ENCODE results near the gene FOXO3.

FOXO3 gene

DNA sequence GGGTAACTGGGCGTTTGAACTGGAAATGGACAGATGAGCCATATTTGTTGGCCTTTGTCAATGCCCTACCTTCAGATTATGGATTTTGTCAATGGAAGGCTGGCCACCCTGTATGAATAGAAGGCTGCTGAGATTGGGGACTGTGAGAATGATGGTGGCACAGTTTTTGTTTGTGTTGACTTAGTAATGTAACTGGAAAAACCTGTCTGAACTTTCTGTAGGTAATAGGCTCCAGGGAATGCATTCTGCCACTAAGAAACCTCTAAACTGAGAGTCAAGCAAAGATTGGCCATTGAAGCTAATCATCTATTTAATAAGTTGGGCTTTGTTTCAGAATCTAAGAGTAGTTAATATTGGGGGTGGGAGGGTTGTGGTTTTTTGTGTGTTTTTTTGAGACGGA, 97.5 kb downstream of the FOXO3 start:
- TF ChIP-seq, protein P1, sequence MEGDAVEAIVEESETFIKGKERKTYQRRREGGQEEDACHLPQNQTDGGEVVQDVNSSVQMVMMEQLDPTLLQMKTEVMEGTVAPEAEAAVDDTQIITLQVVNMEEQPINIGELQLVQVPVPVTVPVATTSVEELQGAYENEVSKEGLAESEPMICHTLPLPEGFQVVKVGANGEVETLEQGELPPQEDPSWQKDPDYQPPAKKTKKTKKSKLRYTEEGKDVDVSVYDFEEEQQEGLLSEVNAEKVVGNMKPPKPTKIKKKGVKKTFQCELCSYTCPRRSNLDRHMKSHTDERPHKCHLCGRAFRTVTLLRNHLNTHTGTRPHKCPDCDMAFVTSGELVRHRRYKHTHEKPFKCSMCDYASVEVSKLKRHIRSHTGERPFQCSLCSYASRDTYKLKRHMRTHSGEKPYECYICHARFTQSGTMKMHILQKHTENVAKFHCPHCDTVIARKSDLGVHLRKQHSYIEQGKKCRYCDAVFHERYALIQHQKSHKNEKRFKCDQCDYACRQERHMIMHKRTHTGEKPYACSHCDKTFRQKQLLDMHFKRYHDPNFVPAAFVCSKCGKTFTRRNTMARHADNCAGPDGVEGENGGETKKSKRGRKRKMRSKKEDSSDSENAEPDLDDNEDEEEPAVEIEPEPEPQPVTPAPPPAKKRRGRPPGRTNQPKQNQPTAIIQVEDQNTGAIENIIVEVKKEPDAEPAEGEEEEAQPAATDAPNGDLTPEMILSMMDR (IDR thresholded peaks at IDR 0.05): no peak

DNA sequence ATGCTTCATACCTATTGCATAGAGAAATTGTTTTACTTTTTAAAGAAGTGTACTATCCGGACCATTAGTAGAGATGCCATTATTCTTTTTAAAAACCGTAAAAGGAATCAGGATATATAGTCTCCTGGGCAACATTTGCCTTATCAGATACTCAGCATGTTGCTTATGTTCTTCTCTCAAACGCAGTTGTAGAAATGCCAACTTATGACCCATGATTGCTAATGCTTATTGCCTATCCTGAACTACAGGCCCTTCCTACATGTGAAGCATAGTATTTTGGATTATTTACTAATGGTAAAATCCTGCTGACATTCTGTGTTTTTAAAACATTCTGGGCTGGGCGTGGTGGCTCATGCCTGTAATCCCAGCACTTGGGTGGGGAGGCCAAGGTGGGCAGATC, 99.5 kb downstream of the FOXO3 start:
- TF ChIP-seq, protein P1 (IDR thresholded peaks at IDR 0.05): no peak

DNA sequence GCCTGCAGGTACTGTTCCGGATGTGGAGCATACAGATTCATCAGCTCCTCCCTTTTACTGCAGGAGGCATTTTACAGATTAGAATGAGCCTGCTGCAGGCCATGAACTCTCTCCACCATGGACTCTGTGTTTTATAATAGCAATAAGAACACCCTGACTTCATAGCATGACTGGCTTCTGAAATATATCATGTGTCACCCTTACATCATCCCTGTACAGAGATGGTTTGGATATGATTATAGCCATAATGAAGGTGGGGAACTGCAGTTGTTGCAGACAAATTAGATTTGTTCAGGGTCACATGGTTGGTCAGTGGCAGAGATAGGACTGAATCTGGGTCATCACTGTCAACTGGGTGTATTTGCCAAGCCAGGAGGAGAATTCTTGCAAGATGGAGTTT, 100.7 kb downstream of the FOXO3 start:
- TF ChIP-seq, protein P1 (IDR thresholded peaks at IDR 0.05): no peak

DNA sequence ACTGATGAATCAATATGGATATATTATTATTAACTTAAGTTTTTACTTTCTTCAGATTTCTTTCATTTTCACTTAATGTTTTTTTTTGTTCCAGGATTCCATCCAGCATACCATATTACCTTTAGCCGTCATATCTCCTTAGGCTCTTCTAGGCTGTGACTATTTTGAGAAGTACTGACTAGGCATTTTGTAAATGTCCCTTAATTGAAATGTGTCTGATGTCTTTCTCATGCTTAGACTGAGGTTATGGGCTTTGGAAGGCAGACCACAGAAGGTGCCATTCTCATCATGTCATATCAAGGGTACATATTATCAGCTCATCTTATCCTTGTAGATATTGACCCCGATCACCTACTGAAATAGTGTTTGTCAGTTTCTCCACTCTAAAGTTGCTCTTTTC, 101.3 kb downstream of the FOXO3 start:
- TF ChIP-seq, protein P1 (IDR thresholded peaks at IDR 0.05): no peak

DNA sequence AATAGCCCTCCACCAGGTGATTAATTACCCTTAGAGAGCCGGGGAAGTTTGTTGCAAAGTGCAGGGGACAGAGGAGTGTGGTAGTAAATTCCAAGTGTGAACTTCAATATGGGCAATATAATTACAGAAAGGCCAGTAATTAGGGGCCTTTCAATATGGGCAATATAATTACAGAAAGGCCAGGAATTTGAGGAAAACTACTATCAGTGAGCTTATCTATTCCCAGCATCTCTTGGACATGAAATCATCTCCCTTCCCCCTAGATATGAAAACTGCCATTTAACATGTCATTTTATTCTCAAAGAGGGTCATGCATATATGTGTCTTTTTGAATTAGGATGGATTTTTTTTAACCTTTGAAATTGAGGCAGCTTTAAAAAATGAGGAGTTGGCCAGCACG, 102.0 kb downstream of the FOXO3 start:
- TF ChIP-seq, protein P1 (IDR thresholded peaks at IDR 0.05): no peak

DNA sequence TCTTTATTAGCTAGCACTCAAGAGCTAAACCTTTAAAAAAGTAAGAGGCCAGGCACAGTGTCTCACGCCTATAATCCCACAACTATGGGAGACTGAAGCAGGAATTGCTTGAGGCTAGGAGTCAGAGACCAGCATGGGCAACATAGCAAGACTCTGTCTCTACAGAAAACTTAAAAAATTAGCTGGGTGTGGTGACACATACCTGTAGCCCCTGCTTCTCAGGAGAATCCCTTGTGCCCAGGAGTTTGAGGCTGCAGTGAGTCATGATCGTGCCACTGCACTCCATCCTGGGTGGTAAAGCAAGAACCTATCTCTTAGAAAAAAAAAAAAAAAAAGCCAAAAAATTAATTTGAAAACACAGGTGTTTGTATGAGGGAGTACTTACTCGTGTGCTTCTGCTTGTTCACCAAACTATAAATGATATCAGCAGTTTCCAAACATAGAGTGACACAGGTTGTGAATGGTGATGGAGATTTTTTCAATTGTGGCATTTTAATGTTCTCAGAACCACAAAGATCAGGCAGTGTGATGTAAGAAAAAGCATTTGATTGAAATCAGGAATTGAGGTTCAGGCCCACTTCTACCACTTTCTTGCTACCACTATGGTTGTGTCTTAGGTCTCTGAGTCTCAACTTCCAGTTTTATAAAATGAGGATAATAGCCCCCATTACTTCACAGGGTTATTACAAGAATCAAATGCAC, 104.9 kb downstream of the FOXO3 start:
- TF ChIP-seq, protein P1 (IDR thresholded peaks at IDR 0.05): no peak

DNA sequence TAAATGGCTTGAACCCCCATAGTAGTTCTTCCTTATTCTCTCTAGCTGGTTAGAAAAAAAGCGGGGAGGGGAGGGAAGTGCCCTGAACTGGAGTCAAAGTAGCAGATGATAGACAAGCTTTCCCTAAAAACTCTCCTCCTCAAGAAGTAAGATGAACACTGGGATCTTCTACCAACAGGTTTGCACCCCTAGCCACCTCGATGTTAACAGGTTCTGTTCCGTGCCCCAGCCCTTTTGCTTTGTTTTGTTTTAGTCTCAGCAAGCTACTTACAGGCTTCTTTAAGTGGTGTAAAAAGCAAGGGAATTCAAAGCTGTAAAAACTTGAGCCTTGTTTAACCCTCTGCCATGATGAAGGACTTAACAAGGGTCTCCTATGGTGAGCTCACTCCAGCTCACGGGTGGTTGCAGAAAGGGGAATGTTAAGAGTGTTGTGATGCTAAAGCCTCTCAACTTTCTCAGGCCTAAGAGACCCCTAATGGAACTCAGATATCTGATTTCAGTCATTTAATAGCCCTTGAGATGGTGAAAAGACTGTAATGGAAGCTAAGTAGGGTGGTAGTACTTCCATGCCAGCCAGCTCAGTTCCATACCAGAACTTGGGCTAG, 106.0 kb downstream of the FOXO3 start:
- TF ChIP-seq, protein P1 (IDR thresholded peaks at IDR 0.05): no peak

Measured in LNCAP (cell line).